Naive thymus-derived CD8-positive, alpha-beta T cell (primary cell): ENCODE data around the gene EXOC3. TPM values are rescaled to one million over a fixed set of nuclear protein-coding genes. Genes with fewer than 3 reads are reported as not detected.
"Not testable (repeated sequence)": the region's sequence is repeated elsewhere in the genome, so short reads cannot be mapped to it uniquely, and the experiment has no call there.

ENCODE experiments used
- ATAC-seq, 2 donors: fragments of 150-1000 bp; cut with Tn5 transposase in 1 of 2; sonication (Bioruptor Pico), chemical (Tn5 transposase) in 1 of 2; 1 replicate in 1 of 2; 2 replicates in 1 of 2; pipeline ENCODE4 v1.10.0; 2021; ENCODE audit warnings: mild to moderate bottlenecking in 2 of 2, moderate library complexity in 2 of 2
- POLR2A ChIA-PET: fragments of 350-600 bp; sonication (Branson Sonifier 250); formaldehyde crosslinking; loops from one replicate; lab custom pipeline; 2021; ENCODE audit warnings: antibody characterized with exemption; lab: Charles Lee
- DNase-seq, 10 donors: peaks; one replicate each; pipeline versions ENCODE4 v3.0.0 to v3.0.0-alpha.2; 2020 to 2022
- H3K27ac Mint-ChIP-seq, 10 donors: one replicate each; pipeline ENCODE4 v1.8.0; 2020 to 2022; ENCODE audit warnings: mild to moderate bottlenecking in 10 of 10, mixed read lengths in 10 of 10, moderate library complexity in 4 of 10, inconsistent platforms in 1 of 10
- H3K27me3 Mint-ChIP-seq, 5 donors: one replicate each; pipeline ENCODE4 v1.8.0; 2021 to 2022; ENCODE audit warnings: mixed read lengths in 5 of 5
- H3K36me3 Mint-ChIP-seq, 3 donors: one replicate each; pipeline ENCODE4 v1.8.0; 2020 to 2022; ENCODE audit warnings: mixed read lengths in 3 of 3, mild to moderate bottlenecking in 2 of 3, inconsistent platforms in 1 of 3
- H3K4me1 Mint-ChIP-seq, 4 donors: one replicate each; pipeline ENCODE4 v1.8.0; 2021 to 2022; ENCODE audit warnings: mixed read lengths in 4 of 4
- H3K4me3 Mint-ChIP-seq, 10 donors: one replicate each; pipeline ENCODE4 v1.8.0; 2020 to 2022; ENCODE audit warnings: mild to moderate bottlenecking in 10 of 10, mixed read lengths in 10 of 10, moderate library complexity in 6 of 10, inconsistent platforms in 1 of 10
- H3K9me3 Mint-ChIP-seq, 9 donors: one replicate each; pipeline ENCODE4 v1.8.0; 2020 to 2022; ENCODE audit warnings: mixed read lengths in 9 of 9, mild to moderate bottlenecking in 3 of 9, inconsistent platforms in 1 of 9, moderate library complexity in 1 of 9
- polyA plus RNA-seq, 3 donors: library from polyadenylated mRNA; unstranded; fragments of 300-500 nt; fragmentation: Illumina TruSeq; gene quantifications; one replicate each; pipeline ENCODE4 v1.2.3, GENCODE V29; 2021
- total RNA-seq, 8 experiments: library from RNA in 2 of 8; stranded (reverse) in 2 of 8; gene quantifications; one replicate each; pipeline ENCODE4 v1.2.3 and lab custom pipeline; 2021 to 2026

Gene EXOC3
- total and polyA plus RNA-seq, 5 experiments from 2014 or later = 29.7 to 99.5 (median 57.1) TPM

- no peak overlapping the region for H3K27ac Mint-ChIP-seq
- POLR2A ChIA-PET = no interaction called here
Measured at GRCh38 chr5:411728-412127, 31.2 kb upstream of the EXOC3 start.

GRCh38 chr5:414991-415927, 27.7 kb upstream of the EXOC3 start:
- H3K4me3 Mint-ChIP-seq = peak overlapping the region in 1 of 10 donors; percentile 46
- POLR2A ChIA-PET, H3K9me3 Mint-ChIP-seq, H3K36me3 Mint-ChIP-seq, H3K27me3 Mint-ChIP-seq, DNase-seq, ATAC-seq: not testable (repeated sequence)
- H3K4me1 Mint-ChIP-seq = peaks cover 0 to 17% (median 0%) of the 10 kb centered on the region in 4 donors
- peak overlapping the region in 1 of 10 donors; percentile 77 for H3K27ac Mint-ChIP-seq

More at GRCh38 chr5:411728-412127, 31.2 kb upstream of the EXOC3 start:
- DNase-seq (peak in 1 of 10 donors; percentile 19), ATAC-seq (no peak)
- Mint-ChIP-seq H3K36me3 (no peaks in the 10 kb centered on the region), H3K9me3 (no peaks in the 10 kb centered on the region), H3K27me3 (peaks cover 0 to 8% (median 3%) of the 10 kb centered on the region in 5 donors), H3K4me1 (peaks cover 0 to 16% (median 0%) of the 10 kb centered on the region in 4 donors), H3K4me3 (no peak overlapping the region)

DNA sequence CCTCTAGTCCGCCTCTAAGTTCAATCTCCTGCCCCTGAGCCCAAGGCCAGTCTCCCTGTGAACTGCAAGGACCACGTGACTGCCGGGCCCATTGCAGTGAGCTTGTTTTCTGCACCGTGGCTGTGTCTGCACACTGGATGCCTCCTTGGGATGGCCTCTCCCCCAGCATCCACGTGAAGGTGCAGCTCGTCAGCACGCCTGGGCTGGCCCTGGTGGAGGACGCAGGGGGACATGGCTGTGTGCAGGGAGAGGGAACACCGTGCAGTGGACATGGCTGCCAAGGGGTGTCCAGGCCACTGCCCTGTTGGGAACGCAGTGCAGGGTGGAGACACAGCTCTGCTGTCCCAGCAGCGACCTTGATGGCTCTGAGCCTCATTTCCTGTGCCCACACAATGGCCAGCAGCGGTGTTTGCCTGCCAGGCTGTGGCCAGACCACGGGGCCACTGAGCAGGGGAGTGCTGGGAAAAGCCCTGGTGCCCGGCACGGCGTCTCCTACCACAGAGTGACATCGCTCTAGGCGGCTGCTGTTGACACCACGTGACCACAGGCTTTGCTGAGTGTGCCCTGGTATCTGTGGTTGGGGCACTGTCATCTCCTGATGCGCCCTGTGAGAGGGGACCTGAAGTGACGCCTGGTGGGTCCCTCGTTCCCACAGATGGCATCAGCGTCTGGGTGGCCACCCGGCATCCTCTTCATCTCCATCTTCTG, 26.9 kb upstream of the EXOC3 start:
- H3K36me3 Mint-ChIP-seq = no peaks in the 10 kb centered on the region
- DNase-seq (no peak), ATAC-seq (no peak)
- H3K9me3 Mint-ChIP-seq = no peaks in the 10 kb centered on the region
- H3K27me3 Mint-ChIP-seq = peaks cover 0 to 7% (median 2%) of the 10 kb centered on the region in 5 donors
- H3K27ac Mint-ChIP-seq = peak overlapping the region in 1 of 10 donors; percentile 77
- POLR2A ChIA-PET = no interaction called here
- peaks cover 0 to 17% (median 0%) of the 10 kb centered on the region in 4 donors for H3K4me1 Mint-ChIP-seq
- peak overlapping the region in 1 of 10 donors; percentile 46 for H3K4me3 Mint-ChIP-seq

DNA sequence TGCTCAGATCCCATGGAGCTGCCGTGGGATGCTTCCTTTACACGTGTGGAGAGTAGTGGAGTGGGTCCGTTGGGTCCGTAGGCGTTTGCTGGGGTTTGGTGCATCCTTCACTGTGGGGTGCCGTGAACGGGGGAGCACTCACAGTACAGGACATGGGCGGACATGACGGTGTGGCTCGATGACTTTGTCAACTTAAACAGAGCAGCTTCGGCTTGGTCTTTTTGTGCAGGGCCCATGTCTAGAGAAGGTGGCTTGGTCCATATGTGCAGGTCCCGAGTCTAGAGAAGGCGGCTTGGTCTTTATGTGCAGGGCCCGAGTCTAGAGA, 26.4 kb upstream of the EXOC3 start:
- Mint-ChIP-seq H3K4me3 (no peak overlapping the region), H3K36me3 (no peaks in the 10 kb centered on the region), H3K9me3 (no peaks in the 10 kb centered on the region), H3K27me3 (peaks cover 0 to 5% (median 0%) of the 10 kb centered on the region in 5 donors), H3K27ac (peak overlapping the region in 1 of 10 donors; percentile 65), H3K4me1 (peaks cover 0 to 17% (median 0%) of the 10 kb centered on the region in 4 donors)
- DNase-seq = no peak
- POLR2A ChIA-PET = no interaction called here
- no peak for ATAC-seq

DNA sequence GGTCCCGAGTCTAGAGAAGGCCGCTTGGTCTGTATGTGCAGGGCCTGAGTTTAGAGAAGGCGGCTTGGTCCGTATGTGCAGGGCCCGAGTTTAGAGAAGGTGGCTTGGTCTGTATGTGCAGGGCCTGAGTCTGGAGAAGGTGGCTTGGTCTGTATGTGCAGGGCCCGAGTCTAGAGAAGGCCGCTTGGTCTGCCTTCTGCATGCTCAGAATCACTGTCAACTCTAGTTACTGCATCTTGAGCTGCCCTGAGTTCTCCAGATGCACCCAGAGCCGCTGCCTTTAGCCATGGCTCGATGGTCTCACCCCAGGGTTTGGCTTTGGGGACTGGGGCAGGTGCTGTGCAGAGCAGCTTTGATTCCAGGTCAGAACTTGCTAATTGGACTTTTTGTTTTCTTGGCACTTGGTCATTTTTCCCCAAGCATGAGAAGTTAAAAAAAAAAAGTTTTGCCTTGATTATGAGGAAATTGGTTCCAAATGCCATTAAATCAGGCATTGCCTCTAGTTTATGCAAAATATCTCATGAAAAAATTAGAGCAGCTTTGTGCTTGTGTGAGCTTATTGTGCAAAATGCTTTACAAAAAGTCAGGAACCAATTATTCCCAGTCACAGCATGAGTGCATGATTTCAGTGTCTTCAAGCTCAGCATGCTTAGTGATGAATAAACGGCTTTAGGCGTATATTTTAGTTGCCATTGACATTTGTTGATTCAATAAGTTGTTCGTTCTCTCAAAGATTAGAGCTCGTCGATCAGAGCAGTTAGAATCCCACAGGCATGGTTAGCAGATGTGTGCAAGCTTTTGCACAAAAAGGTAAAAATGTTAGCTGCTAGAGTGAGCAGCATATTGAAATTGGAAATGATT, 25.4 kb upstream of the EXOC3 start:
- Mint-ChIP-seq H3K4me3 (no peak overlapping the region), H3K9me3 (no peaks in the 10 kb centered on the region), H3K27me3 (peaks cover 0 to 4% (median 0%) of the 10 kb centered on the region in 5 donors), H3K27ac (no peak overlapping the region), H3K4me1 (peaks cover 0 to 17% (median 0%) of the 10 kb centered on the region in 4 donors), H3K36me3 (no peaks in the 10 kb centered on the region)
- ATAC-seq = no peak
- DNase-seq = no peak
- POLR2A ChIA-PET = no interaction called here

GRCh38 chr5:418162-419121, 24.5 kb upstream of the EXOC3 start:
- ATAC-seq (no peak), DNase-seq (no peak)
- Mint-ChIP-seq H3K4me1 (peaks cover 0 to 17% (median 0%) of the 10 kb centered on the region in 4 donors), H3K27ac (no peak overlapping the region), H3K36me3 (no peaks in the 10 kb centered on the region), H3K4me3 (no peak overlapping the region), H3K27me3 (peaks cover 0 to 2% (median 0%) of the 10 kb centered on the region in 5 donors), H3K9me3 (no peaks in the 10 kb centered on the region)
- POLR2A ChIA-PET = no interaction called here

DNA sequence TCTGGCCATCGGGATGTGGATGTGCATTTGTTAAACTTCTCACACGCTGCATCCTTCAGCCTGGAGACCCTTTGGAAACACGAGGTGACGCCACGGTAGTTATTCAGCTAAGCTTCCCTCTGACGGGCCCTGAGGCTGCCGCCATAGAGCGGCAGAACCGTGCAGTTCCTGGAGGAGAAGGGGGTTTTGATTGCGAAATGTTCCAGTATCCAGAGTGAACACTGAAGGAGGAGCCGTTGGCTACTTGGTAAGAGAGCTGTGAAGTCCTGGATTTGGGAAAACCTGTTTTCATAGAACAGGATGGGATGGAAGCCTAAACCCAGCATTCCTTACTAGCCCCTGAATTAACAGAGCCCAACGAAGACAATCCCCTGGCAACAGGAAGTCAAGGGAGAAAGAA, 23.0 kb upstream of the EXOC3 start:
- Mint-ChIP-seq H3K27ac (no peak overlapping the region), H3K9me3 (no peaks in the 10 kb centered on the region), H3K4me3 (no peak overlapping the region), H3K4me1 (peaks cover 0 to 14% (median 2%) of the 10 kb centered on the region in 4 donors), H3K27me3 (peaks cover 0 to 2% (median 0%) of the 10 kb centered on the region in 5 donors), H3K36me3 (no peaks in the 10 kb centered on the region)
- POLR2A ChIA-PET = no interaction called here
- ATAC-seq (no peak), DNase-seq (no peak)

DNA sequence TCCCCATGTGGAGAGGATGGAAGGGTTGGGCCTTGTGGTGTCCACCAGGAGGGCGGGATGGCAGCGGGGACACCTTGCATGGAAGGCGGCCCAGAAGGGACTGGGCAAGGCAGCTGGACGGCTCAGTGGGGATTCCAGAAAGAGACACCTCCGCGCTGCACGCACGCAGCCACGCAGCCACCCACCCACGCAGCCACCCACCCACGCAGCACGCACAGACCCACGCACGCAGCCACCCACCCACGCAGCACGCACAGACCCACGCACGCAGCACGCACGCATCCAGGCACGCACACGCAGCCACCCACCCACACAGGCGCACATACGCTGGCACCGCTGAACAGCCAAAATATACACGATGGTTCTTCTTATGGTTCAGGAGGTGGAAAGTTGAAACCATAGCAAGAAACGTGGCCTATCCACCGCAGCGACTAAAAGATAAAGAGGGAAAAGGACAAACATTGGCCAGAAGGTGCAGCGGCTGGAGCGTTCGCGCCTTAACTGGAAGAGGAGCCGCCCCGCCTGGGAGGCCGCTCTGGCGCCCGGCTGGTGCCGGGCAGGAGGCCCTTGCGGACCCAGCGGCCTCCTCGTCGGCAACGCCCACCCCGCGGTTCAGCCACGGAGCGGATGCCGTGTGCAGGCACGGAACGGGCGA, 22.2 kb upstream of the EXOC3 start:
- H3K36me3 Mint-ChIP-seq = no peaks in the 10 kb centered on the region
- H3K4me3 Mint-ChIP-seq = no peak overlapping the region
- H3K9me3 Mint-ChIP-seq = no peaks in the 10 kb centered on the region
- peaks cover 0 to 2% (median 0%) of the 10 kb centered on the region in 5 donors for H3K27me3 Mint-ChIP-seq
- H3K4me1 Mint-ChIP-seq = peaks cover 0 to 10% (median 3%) of the 10 kb centered on the region in 4 donors
- no peak for DNase-seq
- POLR2A ChIA-PET = no interaction called here
- ATAC-seq = no peak
- no peak overlapping the region for H3K27ac Mint-ChIP-seq

DNA sequence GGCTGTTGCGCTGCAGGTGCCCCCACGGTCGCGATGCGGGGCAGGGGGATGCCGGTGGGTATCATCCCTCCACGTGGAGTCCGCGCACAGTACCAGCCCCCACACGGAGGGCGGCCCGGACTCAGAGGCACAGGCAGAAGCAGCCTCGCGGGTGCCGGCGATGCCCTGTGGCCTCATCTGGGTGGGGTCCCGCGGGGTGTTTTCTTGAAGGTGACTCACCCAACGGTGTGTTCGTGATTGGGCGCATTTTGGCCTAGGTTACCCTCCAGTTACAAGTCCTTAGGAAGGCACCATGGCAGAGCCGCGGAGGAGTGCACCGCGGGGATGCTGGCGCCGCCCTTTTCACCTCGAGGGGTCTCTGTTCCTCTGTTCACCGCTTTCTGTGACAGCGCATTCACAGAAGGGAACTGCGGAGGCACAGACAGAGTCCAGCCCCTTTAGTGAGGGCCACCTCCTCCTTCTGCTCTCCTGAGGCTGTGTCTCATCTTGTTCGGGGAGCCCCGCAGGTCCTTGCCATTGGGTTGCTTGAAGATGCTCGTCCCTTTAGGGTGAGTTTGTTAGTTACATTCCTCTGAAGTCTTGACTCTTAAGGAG, 21.6 kb upstream of the EXOC3 start:
- DNase-seq (no peak), ATAC-seq (no peak)
- Mint-ChIP-seq H3K4me3 (no peak overlapping the region), H3K36me3 (no peaks in the 10 kb centered on the region), H3K27ac (no peak overlapping the region), H3K9me3 (no peaks in the 10 kb centered on the region), H3K4me1 (peaks cover 0 to 5% (median 2%) of the 10 kb centered on the region in 4 donors), H3K27me3 (peaks cover 0 to 5% (median 4%) of the 10 kb centered on the region in 5 donors)
- POLR2A ChIA-PET = no interaction called here

- H3K27me3 Mint-ChIP-seq = peaks cover 0 to 10% (median 6%) of the 10 kb centered on the region in 5 donors
- POLR2A ChIA-PET = no interaction called here
- no peak for ATAC-seq
- no peak overlapping the region for H3K4me3 Mint-ChIP-seq
- H3K27ac Mint-ChIP-seq = no peak overlapping the region
- H3K9me3 Mint-ChIP-seq = no peaks in the 10 kb centered on the region
- no peaks in the 10 kb centered on the region for H3K36me3 Mint-ChIP-seq
- DNase-seq = no peak
- peaks cover 0 to 5% (median 0%) of the 10 kb centered on the region in 4 donors for H3K4me1 Mint-ChIP-seq
Measured at GRCh38 chr5:421901-422300, 21.1 kb upstream of the EXOC3 start.
